Keratinocyte (primary cell): ENCODE data around the gene DOCK3.

Experiments used
- CTCF ChIP-seq, 3 experiments: IDR thresholded peaks in 1 of 3; conservative IDR thresholded peaks in 1 of 3; optimal IDR thresholded peaks in 1 of 3; 2 replicates in 2 of 3; 3 replicates in 1 of 3; pipeline versions ENCODE3 to v1.5.1; 2011; ENCODE audit warnings: low read length in 3 of 3, mild to moderate bottlenecking in 3 of 3, moderate library complexity in 2 of 3, control low read depth in 1 of 3, inconsistent platforms in 1 of 3; ENCODE audit not compliant: insufficient read depth in 2 of 3; ENCODE audit errors: extremely low read depth in 1 of 3
- EZH2 ChIP-seq: IDR thresholded peaks from one replicate; pipeline ENCODE4 v1.6.1; 2012; ENCODE audit warnings: inconsistent platforms, mild to moderate bottlenecking, low read length, moderate library complexity

GRCh38 chr3:51306093-51306492 is 631.4 kb downstream of the DOCK3 start:
- TF ChIP-seq CTCF (optimal IDR thresholded peaks at IDR 0.05 in 1 of 3, IDR thresholded peaks at IDR 0.05 in 1 of 3, conservative IDR thresholded peaks at IDR 0.05 in 1 of 3; ENCODE audit: extremely low read depth in 1 of 3, insufficient read depth in 2 of 3, low read length in 3 of 3), result no peak
- no peak for TF ChIP-seq EZH2
